Measurements from ENCODE around the gene INMT. TPM values are rescaled to one million over a fixed set of nuclear protein-coding genes. Genes with fewer than 3 reads are reported as not detected.

INMT gene
- total and polyA plus RNA-seq, 2 donors = 12.8 to 24.8 TPM

DNA sequence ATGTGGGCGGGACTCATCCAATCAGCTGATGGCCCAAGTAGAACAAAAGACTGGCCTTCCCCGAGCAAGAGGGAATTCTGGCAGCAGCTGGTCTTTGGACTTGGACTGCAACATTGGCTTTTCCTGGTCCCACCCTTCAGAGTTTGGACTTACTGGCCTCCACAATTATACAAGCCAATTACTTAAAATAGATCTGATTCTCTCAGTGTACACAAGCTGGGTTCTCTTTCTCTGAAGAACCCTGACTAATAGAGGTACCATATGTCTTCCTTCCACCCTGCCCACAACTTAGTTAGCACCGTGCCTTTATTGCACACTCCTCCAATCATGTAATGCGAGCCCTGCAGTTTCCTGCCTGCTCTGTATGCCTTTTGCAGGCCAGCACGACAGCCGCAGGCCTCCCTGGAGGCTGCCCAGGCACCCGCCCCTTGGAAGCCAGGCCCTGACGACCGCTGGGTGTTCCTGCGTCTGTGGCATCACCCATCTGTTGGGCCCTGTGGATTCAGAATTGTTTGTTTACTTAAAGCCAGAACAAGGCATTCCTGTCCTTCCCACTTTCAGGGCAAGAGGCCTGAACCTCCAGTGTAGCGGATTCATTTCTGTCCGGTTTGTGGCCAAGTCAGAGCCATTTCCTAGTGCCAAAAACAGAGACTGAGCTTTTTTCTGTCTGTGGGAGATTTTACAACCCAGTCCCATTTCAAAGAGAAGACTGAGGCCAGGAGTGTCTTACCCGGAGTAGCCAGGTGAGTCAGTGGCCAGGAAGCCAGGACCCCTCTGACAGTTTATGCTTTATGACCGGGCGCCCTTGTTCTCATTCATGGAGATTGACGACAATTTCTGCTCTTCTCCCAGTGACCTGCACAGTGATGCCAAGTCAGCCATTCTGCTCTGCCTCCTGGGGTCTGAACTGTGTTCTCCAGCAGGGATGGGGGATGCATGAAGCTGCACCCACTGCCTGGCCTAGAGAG is 968 bp upstream of the INMT start:
- WGBS = 24% methylated on average over 16 of the region's 16 CpGs
- Histone ChIP-seq H3K4me3 (ENCODE audit: low read depth, low read length) (no peak overlapping the region), H3K27ac (ENCODE audit: low read depth) (peak overlapping the region; percentile 71), H3K4me1 (ENCODE audit: insufficient read depth) (peaks cover 1% of the 10 kb centered on the region), H3K36me3 (ENCODE audit: insufficient read depth) (no peaks in the 10 kb centered on the region)
- DNase-seq (ENCODE audit: extremely low spot score) = no peak

- 64% methylated on average over 6 of the region's 6 CpGs for WGBS
Observed at GRCh38 chr7:30752484-30752883, 549 bp downstream of the INMT start.

GRCh38 chr7:30752979-30753378 is 1.0 kb downstream of the INMT start:
- WGBS = 7% methylated on average over 5 of the region's 5 CpGs
- Histone ChIP-seq H3K4me3 (ENCODE audit: low read depth, low read length) (no peak overlapping the region), H3K27ac (ENCODE audit: low read depth) (no peak overlapping the region), H3K4me1 (ENCODE audit: insufficient read depth) (peaks cover 1% of the 10 kb centered on the region), H3K36me3 (ENCODE audit: insufficient read depth) (no peaks in the 10 kb centered on the region)
- DNase-seq (ENCODE audit: extremely low spot score) = no peak

More at GRCh38 chr7:30752484-30752883, 549 bp downstream of the INMT start:
- Histone ChIP-seq H3K36me3 (ENCODE audit: insufficient read depth) (no peaks in the 10 kb centered on the region), H3K4me3 (ENCODE audit: low read depth, low read length) (no peak overlapping the region), H3K4me1 (ENCODE audit: insufficient read depth) (peaks cover 1% of the 10 kb centered on the region), H3K27ac (ENCODE audit: low read depth) (peak overlapping the region; percentile 4)
- DNase-seq (ENCODE audit: extremely low spot score) = no peak

- Histone ChIP-seq H3K4me1 (ENCODE audit: insufficient read depth) (peaks cover 1% of the 10 kb centered on the region), H3K27ac (ENCODE audit: low read depth) (no peak overlapping the region), H3K36me3 (ENCODE audit: insufficient read depth) (no peaks in the 10 kb centered on the region), H3K4me3 (ENCODE audit: low read depth, low read length) (no peak overlapping the region)
- DNase-seq (ENCODE audit: extremely low spot score) = no peak
- WGBS = 93% methylated on average over 6 of the region's 6 CpGs
Observed at GRCh38 chr7:30754315-30754877, 2.5 kb downstream of the INMT start.

GRCh38 chr7:30755384-30756154 is 3.6 kb downstream of the INMT start:
- H3K4me1 ChIP-seq (ENCODE audit: insufficient read depth) = peaks cover 1% of the 10 kb centered on the region
- H3K36me3 ChIP-seq (ENCODE audit: insufficient read depth) = no peaks in the 10 kb centered on the region
- no peak overlapping the region for H3K27ac ChIP-seq (ENCODE audit: low read depth)
- H3K4me3 ChIP-seq (ENCODE audit: low read depth, low read length) = no peak overlapping the region
- 81% methylated on average over 22 of the region's 22 CpGs for WGBS
- no peak for DNase-seq (ENCODE audit: extremely low spot score)

GRCh38 chr7:30757342-30757692 is 5.4 kb downstream of the INMT start:
- Histone ChIP-seq H3K4me1 (ENCODE audit: insufficient read depth) (no peaks in the 10 kb centered on the region), H3K27ac (ENCODE audit: low read depth) (no peak overlapping the region)
- DNase-seq (ENCODE audit: extremely low spot score) = no peak

GRCh38 chr7:30760514-30761213 is 8.7 kb downstream of the INMT start:
- Histone ChIP-seq H3K36me3 (ENCODE audit: insufficient read depth) (no peaks in the 10 kb centered on the region), H3K4me1 (ENCODE audit: insufficient read depth) (peaks cover 3% of the 10 kb centered on the region), H3K4me3 (ENCODE audit: low read depth, low read length) (no peak overlapping the region), H3K27ac (ENCODE audit: low read depth) (no peak overlapping the region)
- no peak for DNase-seq (ENCODE audit: extremely low spot score)
- 98% methylated on average over 3 of the region's 3 CpGs for whole genome bisulfite sequencing

More at GRCh38 chr7:30757342-30757692, 5.4 kb downstream of the INMT start:
- 63% methylated on average over 6 of the region's 6 CpGs for WGBS
- H3K36me3 ChIP-seq (ENCODE audit: insufficient read depth) = no peaks in the 10 kb centered on the region
- no peak overlapping the region for H3K4me3 ChIP-seq (ENCODE audit: low read depth, low read length)

- 65% methylated on average over 13 of the region's 13 CpGs for WGBS
- Histone ChIP-seq H3K4me3 (ENCODE audit: low read depth, low read length) (no peak overlapping the region), H3K4me1 (ENCODE audit: insufficient read depth) (peaks cover 3% of the 10 kb centered on the region), H3K27ac (ENCODE audit: low read depth) (no peak overlapping the region), H3K36me3 (ENCODE audit: insufficient read depth) (no peaks in the 10 kb centered on the region)
- DNase-seq (ENCODE audit: extremely low spot score) = no peak
Observed at GRCh38 chr7:30761214-30762156, 9.6 kb downstream of the INMT start.

DNA sequence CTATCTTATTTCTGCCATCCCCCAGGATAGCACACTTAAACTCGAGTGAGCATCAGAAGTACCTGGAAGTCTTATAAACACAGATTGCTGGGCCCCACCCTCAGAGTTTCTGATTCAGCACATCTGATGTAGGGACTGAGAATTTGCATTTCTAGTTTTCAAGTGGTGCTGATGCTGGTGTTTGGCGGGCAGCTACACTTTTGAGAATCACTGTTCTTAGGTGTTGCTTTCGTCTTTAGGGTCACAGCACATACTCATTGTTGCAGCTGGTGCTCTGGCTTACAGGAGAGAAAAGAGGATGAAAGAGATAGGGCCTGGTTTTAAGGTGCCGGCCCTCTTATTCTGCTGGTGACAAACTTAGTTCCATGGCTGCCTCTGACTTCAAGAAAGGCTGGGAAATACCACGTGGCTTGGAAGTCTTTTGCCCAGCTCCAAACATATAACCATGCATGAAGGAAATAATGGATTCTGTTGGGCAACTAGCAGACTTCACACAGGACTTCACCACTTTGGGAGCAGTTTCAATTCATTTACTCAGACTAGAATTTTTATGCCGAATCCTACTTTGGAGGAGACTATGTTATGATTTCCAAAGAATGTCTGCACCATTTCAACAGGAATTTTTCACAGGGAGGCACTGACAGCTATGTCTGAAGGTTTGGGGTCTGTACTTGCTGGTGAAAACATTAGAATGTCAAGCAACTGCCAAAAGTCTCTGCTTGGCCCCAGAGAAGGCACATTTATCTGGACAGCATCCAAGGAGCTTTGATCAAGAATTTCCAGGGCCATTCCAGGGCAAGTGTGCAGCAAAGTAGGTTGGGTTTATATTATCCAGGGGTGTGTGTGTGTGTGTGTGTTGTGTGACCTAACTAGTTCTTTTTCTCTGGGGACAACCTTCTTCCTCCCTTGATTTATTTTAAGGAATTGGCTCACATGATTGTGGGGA is 12.4 kb downstream of the INMT start:
- DNase-seq (ENCODE audit: extremely low spot score) = no peak
- Histone ChIP-seq H3K4me3 (ENCODE audit: low read depth, low read length) (no peak overlapping the region), H3K36me3 (ENCODE audit: insufficient read depth) (no peaks in the 10 kb centered on the region), H3K27ac (ENCODE audit: low read depth) (no peak overlapping the region), H3K4me1 (ENCODE audit: insufficient read depth) (peaks cover 3% of the 10 kb centered on the region)
- whole genome bisulfite sequencing = 57% methylated on average over 6 of the region's 6 CpGs

- Histone ChIP-seq H3K36me3 (ENCODE audit: insufficient read depth) (no peaks in the 10 kb centered on the region), H3K4me3 (ENCODE audit: low read depth, low read length) (no peak overlapping the region), H3K4me1 (ENCODE audit: insufficient read depth) (peaks cover 3% of the 10 kb centered on the region), H3K27ac (ENCODE audit: low read depth) (no peak overlapping the region)
- WGBS = 96% methylated on average over 2 of the region's 2 CpGs
- DNase-seq (ENCODE audit: extremely low spot score) = no peak
Observed at GRCh38 chr7:30765408-30765807, 13.5 kb downstream of the INMT start.

DNA sequence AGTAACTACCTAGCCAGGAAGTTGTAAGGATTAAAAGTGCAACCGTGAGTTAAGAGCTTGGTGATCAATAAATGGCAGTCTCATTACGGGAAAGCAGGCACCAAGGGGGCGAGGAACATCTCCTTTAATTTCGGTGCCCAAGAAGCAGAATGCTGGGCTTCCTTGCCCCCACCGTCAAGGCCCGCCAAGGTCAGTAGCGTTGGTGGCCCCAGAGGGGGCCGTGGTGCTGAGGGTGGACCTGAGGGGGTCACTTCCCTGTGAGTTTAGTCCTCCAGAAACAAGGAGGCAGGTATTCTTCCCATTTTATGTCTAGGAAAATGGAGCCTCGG is 18.9 kb downstream of the INMT start:
- Histone ChIP-seq H3K36me3 (ENCODE audit: insufficient read depth) (no peaks in the 10 kb centered on the region), H3K4me1 (ENCODE audit: insufficient read depth) (no peaks in the 10 kb centered on the region), H3K4me3 (ENCODE audit: low read depth, low read length) (peak overlapping the region; percentile 93), H3K27ac (ENCODE audit: low read depth) (peak overlapping the region; percentile 82)
- WGBS = 53% methylated on average over 9 of the region's 9 CpGs
- DNase-seq (ENCODE audit: extremely low spot score) = no peak
